Neural crest cell (in vitro differentiated cells): ENCODE data around the gene SCN3B. TPM values are rescaled to one million over a fixed set of nuclear protein-coding genes. Genes with fewer than 3 reads are reported as not detected.

Experiments used
- DNase-seq: peaks from one replicate; pipeline ENCODE4 v3.0.0; 2021; ENCODE audit warnings: low read depth, mixed read lengths, low spot score
- H3K27ac Mint-ChIP-seq: one replicate; pipeline ENCODE4 v1.8.0; 2021; ENCODE audit warnings: mild to moderate bottlenecking, mixed read lengths; ENCODE audit not compliant: unreplicated experiment
- H3K27me3 Mint-ChIP-seq: 2 replicates; pipeline ENCODE4 v1.8.0; 2021; ENCODE audit warnings: low read depth, mild to moderate bottlenecking, mixed read lengths
- H3K36me3 Mint-ChIP-seq: 2 replicates; pipeline ENCODE4 v1.8.0; 2021; ENCODE audit warnings: low read depth, mild to moderate bottlenecking, mixed read lengths
- H3K4me1 Mint-ChIP-seq: 2 replicates; pipeline ENCODE4 v1.8.0; 2021; ENCODE audit warnings: mixed read lengths
- H3K4me3 Mint-ChIP-seq: one replicate; pipeline ENCODE4 v1.8.0; 2021; ENCODE audit warnings: mild to moderate bottlenecking, mixed read lengths
- H3K9me3 Mint-ChIP-seq: 2 replicates; pipeline ENCODE4 v1.8.0; 2021; ENCODE audit warnings: mixed read lengths
- CTCF ChIP-seq: fragments of 200-600 bp; sonication (generic); conservative IDR thresholded peaks from 2 replicates; pipeline ENCODE4 v1.5.0; 2021; ENCODE audit warnings: antibody characterized with exemption, mild to moderate bottlenecking
- total RNA-seq: library from RNA; stranded (reverse); gene quantifications from 2 replicates; pipeline ENCODE4 v1.2.1, GENCODE V29; 2021

The SCN3B gene
- total RNA-seq, 1 donor from 2014 or later = 3.6 TPM

- no peak overlapping the region for H3K27ac Mint-ChIP-seq
- H3K27me3 Mint-ChIP-seq = peaks cover 34% of the 10 kb centered on the region
- DNase-seq = no peak
- TF ChIP-seq CTCF = no peak
- H3K36me3 Mint-ChIP-seq = no peaks in the 10 kb centered on the region
- H3K4me1 Mint-ChIP-seq = peaks cover 12% of the 10 kb centered on the region
- H3K4me3 Mint-ChIP-seq = no peak overlapping the region
- H3K9me3 Mint-ChIP-seq = peaks cover 2% of the 10 kb centered on the region
Measured at GRCh38 chr11:123683428-123684170, 29.2 kb upstream of the SCN3B start.

- H3K27ac Mint-ChIP-seq = no peak overlapping the region
- H3K9me3 Mint-ChIP-seq = peaks cover 2% of the 10 kb centered on the region
- DNase-seq = no peak
- no peak overlapping the region for H3K4me3 Mint-ChIP-seq
- peaks cover 12% of the 10 kb centered on the region for H3K4me1 Mint-ChIP-seq
- no peaks in the 10 kb centered on the region for H3K36me3 Mint-ChIP-seq
- peaks cover 31% of the 10 kb centered on the region for H3K27me3 Mint-ChIP-seq
- TF ChIP-seq CTCF = no peak
Measured at GRCh38 chr11:123682696-123683410, 28.4 kb upstream of the SCN3B start.

GRCh38 chr11:123681030-123681429 is 26.6 kb upstream of the SCN3B start:
- H3K27me3 Mint-ChIP-seq = peaks cover 27% of the 10 kb centered on the region
- peaks cover 2% of the 10 kb centered on the region for H3K9me3 Mint-ChIP-seq
- H3K4me1 Mint-ChIP-seq = peaks cover 12% of the 10 kb centered on the region
- H3K36me3 Mint-ChIP-seq = no peaks in the 10 kb centered on the region
- no peak overlapping the region for H3K27ac Mint-ChIP-seq
- TF ChIP-seq CTCF = no peak
- no peak for DNase-seq
- no peak overlapping the region for H3K4me3 Mint-ChIP-seq

- H3K27me3 Mint-ChIP-seq = peaks cover 17% of the 10 kb centered on the region
Measured at GRCh38 chr11:123678246-123678645, 23.8 kb upstream of the SCN3B start.

GRCh38 chr11:123677510-123677909 is 23.1 kb upstream of the SCN3B start:
- Mint-ChIP-seq H3K4me3 (no peak overlapping the region), H3K36me3 (no peaks in the 10 kb centered on the region)

More at GRCh38 chr11:123678246-123678645, 23.8 kb upstream of the SCN3B start:
- peaks cover 2% of the 10 kb centered on the region for H3K9me3 Mint-ChIP-seq
- peaks cover 5% of the 10 kb centered on the region for H3K4me1 Mint-ChIP-seq
- TF ChIP-seq CTCF = no peak
- no peak overlapping the region for H3K4me3 Mint-ChIP-seq
- no peaks in the 10 kb centered on the region for H3K36me3 Mint-ChIP-seq
- no peak for DNase-seq
- H3K27ac Mint-ChIP-seq = no peak overlapping the region

More at GRCh38 chr11:123677510-123677909, 23.1 kb upstream of the SCN3B start:
- no peak for DNase-seq
- H3K9me3 Mint-ChIP-seq = peaks cover 2% of the 10 kb centered on the region
- peaks cover 12% of the 10 kb centered on the region for H3K27me3 Mint-ChIP-seq
- TF ChIP-seq CTCF = no peak
- H3K4me1 Mint-ChIP-seq = no peaks in the 10 kb centered on the region
- no peak overlapping the region for H3K27ac Mint-ChIP-seq
